GM12864 (cell line): ENCODE data around the gene MGLL.
"Not testable (repeated sequence)": the region's sequence is repeated elsewhere in the genome, so short reads cannot be mapped to it uniquely, and the experiment has no call there.

ENCODE experiments used
- DNase-seq: peaks from one replicate; pipeline ENCODE4 v3.0.0-alpha.2; 2011; ENCODE audit warnings: low read depth
- H3K4me3 ChIP-seq: 2 replicates; pipeline ENCODE4 v1.5.1; 2011; ENCODE audit warnings: mild to moderate bottlenecking, low read depth, low read length, control low read depth
- TF ChIP-seq, protein P1 (sequence below): IDR thresholded peaks from 2 replicates; pipeline ENCODE4 v1.5.1; 2011; ENCODE audit warnings: low read depth, mild to moderate bottlenecking, moderate library complexity, low read length, control low read depth, inconsistent platforms; ENCODE audit errors: missing control alignments

The MGLL gene

DNA sequence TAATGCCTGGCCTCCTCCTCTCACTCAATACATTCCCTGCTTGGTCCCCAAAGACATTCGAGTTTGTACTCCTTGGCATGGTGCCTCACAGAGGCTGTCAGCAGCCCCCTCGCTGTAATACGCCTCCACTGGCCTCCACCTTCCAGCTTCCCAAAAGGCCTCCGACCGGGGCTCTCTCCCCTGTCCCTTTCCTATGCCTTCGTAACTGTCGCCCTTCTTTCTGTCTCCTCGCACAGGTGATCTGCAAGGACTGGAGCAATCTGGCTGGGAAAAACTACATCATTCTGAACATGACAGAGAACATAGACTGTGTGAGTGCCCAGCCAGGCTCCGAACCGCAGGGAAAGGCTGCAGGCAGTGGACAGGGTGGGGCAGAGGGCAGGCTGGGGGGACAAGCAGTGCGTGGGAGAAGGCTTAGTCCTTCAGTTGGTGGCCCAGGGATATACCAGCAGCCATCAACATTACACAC lies 160.3 kb downstream of the MGLL start:
- H3K4me3 ChIP-seq: no peak overlapping the region
- TF ChIP-seq, protein P1, sequence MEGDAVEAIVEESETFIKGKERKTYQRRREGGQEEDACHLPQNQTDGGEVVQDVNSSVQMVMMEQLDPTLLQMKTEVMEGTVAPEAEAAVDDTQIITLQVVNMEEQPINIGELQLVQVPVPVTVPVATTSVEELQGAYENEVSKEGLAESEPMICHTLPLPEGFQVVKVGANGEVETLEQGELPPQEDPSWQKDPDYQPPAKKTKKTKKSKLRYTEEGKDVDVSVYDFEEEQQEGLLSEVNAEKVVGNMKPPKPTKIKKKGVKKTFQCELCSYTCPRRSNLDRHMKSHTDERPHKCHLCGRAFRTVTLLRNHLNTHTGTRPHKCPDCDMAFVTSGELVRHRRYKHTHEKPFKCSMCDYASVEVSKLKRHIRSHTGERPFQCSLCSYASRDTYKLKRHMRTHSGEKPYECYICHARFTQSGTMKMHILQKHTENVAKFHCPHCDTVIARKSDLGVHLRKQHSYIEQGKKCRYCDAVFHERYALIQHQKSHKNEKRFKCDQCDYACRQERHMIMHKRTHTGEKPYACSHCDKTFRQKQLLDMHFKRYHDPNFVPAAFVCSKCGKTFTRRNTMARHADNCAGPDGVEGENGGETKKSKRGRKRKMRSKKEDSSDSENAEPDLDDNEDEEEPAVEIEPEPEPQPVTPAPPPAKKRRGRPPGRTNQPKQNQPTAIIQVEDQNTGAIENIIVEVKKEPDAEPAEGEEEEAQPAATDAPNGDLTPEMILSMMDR: no peak
- no peak for DNase-seq

DNA sequence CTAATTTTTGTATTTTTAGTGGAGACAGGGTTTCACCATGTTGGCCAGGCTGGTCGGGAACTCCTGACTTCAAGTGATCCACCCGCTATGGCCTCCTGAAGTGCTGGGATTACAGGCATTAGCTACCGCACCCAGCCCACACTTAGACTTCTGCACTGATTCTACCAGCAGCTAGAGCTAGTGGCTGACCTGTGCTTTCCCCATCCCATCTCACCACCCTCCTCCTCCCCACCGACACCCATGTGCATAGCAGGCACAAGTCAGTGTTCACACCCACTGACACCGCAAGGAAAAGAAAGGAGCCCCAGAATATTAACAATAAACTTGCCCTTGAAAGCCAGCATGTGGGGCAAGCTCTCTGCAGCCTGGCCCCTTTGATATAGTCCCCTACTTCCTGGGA lies 160.7 kb downstream of the MGLL start:
- no peak overlapping the region for H3K4me3 ChIP-seq
- no peak for DNase-seq
- TF ChIP-seq, protein P1: no peak

DNA sequence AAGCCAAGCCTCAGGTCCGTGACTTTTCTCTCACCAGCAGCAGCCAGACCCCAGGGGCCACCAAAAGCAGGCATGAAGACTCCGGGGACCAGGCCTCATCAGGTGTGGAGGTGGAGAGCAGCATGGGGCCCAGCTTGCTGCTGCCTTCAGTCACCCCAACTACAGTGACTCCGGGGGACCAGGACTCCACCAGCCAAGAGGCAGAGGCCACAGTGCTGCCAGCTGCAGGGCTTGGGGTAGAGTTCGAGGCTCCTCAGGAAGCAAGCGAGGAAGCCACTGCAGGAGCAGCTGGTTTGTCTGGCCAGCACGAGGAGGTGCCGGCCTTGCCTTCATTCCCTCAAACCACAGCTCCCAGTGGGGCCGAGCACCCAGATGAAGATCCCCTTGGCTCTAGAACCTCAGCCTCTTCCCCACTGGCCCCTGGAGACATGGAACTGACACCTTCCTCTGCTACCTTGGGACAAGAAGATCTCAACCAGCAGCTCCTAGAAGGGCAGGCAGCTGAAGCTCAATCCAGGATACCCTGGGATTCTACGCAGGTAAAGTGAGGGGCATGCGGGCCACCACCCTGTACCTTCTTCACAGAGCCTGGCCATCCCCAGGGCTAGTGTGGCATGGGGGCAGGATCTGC lies 161.6 kb downstream of the MGLL start:
- no peak for DNase-seq
- TF ChIP-seq, protein P1: no peak

DNA sequence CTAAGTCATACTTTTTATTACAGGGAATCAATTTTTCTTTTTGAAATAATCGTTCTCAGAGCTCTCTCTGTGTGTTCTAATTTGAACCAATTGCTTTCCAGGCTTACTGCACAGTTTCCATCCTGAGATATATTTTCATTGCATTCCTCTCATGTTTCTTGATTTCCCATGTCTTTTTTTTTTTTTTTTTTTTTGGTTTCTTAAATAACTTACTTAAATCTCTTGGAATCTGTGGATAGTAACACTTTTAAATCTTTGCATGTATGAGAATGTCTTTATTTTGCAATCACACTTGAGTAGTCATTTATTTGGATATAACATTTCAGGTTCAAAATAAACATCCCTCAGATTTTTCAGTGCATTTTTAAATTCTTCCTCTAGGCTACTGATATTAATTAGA lies 164.1 kb downstream of the MGLL start:
- DNase-seq: no peak
- no peak overlapping the region for H3K4me3 ChIP-seq
- TF ChIP-seq, protein P1: no peak

More for the DNA sequence above, 161.6 kb downstream of the MGLL start:
- H3K4me3 ChIP-seq: no peak overlapping the region

DNA sequence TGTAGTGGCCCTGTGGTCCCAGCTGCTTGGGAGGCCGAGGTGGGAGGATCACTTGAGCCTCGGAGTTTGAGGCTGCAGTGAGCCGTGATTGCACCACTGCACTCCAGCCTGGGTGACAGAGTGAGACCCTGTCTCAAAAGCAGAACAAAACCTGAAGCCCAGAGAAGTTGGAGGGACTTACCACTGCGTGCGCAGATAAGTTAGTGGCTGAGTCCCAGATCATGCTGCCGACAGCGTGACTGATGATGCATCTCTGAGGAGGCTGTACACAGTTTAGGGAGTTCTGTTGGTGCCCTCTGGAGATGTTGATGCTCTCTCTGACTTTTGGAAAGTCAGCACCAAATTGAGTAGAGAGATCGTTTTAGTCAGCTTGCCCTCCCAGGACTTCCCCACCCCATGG lies 165.4 kb downstream of the MGLL start:
- TF ChIP-seq, protein P1: no peak
- no peak for DNase-seq
- no peak overlapping the region for H3K4me3 ChIP-seq

DNA sequence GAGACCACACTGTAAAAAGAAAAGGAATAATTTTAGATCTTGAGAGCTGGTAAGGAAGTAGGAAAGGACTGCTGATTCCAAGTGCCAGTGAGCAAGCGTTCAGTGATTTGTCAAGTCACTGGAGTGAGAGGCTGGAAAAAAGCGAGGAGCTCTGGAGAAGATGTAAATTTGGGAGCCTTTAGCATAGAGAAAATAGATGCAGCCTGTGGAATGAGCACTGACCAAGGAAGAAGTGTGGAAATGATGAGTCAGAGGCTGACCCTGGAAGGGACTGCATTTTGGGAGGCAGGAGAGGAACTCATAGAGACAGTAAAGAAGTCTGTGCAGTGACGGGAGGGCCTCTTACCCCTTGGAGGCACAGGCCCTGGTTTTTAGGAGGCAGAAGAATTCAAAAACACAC lies 166.7 kb downstream of the MGLL start:
- TF ChIP-seq, protein P1: no peak
- no peak overlapping the region for H3K4me3 ChIP-seq
- DNase-seq: no peak

DNA sequence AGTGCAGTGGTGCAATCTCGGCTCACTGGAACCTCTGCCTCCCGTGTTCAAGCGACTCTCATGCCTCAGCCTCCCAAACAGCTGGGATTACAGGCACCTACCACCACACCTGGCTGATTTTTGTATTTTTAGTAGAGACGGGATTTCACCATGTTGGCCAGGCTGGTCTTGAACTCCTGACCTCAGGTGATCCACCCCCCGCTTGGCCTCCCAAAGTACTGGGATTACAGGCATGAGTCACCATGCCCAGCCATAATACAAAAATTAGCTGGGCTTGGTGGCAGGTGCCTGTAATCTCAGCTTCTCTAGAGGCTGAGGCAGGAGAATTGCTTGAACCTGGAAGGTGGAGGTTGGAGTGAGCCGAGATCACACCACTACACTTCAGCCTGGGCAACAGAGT lies 167.3 kb downstream of the MGLL start:
- H3K4me3 ChIP-seq, DNase-seq: not testable (repeated sequence)

DNA sequence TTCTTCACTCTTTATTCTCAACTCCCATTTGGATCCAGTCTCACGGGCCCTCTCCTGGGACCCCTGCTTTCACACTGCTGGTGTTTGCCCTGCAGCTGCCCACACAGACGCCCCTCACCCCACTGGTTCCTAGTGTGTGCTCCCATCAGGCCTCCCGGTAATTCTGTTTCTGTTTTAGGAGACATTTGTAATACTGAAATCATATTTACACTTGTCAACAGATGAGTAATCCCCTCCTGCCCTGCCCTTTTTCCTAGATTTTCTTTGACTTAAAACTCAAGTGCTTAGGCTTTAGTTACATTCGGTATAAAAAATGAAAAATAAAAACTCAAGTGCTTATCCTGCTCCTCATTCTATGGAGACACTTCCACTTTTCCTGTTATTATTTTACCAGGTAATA lies 167.9 kb downstream of the MGLL start:
- no peak for DNase-seq
- TF ChIP-seq, protein P1: no peak
- H3K4me3 ChIP-seq: no peak overlapping the region
